ENCODE measurements around the gene AHDC1. TPM values are rescaled to one million over a fixed set of nuclear protein-coding genes. Genes with fewer than 3 reads are reported as not detected.

AHDC1 gene
- total and polyA plus RNA-seq, 9 of the 15 experiments (the other 6 are each of a cell fraction or from before 2014, with no cell fraction given), result 0.21 to 36.4 (median 4.7) TPM

DNA sequence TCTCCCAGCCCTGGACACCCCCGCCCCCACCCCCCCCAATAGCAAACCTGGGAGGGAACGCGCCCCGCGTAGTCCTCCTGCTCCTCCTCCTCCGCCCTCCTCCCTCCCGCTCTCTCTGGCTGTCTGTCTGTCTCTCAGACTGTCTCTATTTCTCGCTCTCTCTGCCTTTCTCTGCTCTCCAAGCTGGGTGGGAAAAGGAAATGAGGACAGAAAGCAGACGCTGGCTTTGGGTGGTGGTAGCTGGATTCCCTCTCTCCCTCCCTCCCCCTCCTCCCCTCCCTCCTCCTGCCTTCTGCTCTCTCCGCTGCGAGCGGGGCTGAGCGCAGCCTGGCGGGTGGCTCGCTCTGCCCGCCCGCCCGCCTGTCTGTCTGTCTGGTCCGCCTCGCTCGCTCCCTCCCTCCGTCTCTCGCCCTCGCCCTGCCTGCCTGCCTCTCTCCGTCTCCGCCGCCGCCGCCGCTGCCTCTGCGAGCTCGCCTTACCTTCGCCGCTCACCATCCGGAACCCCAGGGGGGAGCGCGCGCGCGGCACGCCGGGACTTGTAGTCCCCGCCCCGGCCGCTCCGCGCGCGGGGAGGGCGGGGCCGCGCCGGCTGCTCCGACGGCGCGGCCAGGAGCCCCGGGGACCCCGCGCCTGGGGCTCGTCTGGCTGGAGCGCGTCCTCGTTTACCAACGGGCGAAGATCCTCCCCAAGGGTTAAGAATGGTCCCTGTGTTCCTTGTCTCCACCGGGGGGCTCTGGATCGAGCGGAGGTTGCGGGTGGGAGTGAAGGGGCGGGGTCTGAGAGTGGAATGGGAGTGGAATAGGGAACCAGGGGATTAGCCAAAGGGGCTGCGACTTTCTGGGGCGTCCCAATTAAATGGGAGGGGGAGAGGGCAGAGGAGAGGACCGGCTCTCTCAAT, at the start of gene AHDC1 (continued):
- TF ChIP-seq, protein P1, sequence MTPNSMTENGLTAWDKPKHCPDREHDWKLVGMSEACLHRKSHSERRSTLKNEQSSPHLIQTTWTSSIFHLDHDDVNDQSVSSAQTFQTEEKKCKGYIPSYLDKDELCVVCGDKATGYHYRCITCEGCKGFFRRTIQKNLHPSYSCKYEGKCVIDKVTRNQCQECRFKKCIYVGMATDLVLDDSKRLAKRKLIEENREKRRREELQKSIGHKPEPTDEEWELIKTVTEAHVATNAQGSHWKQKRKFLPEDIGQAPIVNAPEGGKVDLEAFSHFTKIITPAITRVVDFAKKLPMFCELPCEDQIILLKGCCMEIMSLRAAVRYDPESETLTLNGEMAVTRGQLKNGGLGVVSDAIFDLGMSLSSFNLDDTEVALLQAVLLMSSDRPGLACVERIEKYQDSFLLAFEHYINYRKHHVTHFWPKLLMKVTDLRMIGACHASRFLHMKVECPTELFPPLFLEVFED (CRISPR knock-in tag; conservative IDR thresholded peaks at IDR 0.05), result no peak
- TF ChIP-seq ZNF41 (CRISPR knock-in tag; conservative IDR thresholded peaks at IDR 0.05) (no peak), CTCFL (IDR thresholded peaks at IDR 0.05; ENCODE audit: borderline replicate concordance, insufficient read depth, low read depth, low read length, poor library complexity, severe bottlenecking) (peak; percentile 15), NCOR1 (IDR thresholded peaks at IDR 0.05) (no peak), GTF2E2 (tag; IDR thresholded peaks at IDR 0.05) (no peak; the same call in 1 of the 2 replicates), ZNF408 (CRISPR knock-in tag; IDR thresholded peaks at IDR 0.05; ENCODE audit: low read depth) (no peak), CREB1 (IDR thresholded peaks at IDR 0.05) (peak; percentile 35; the same call in 1 of the 2 replicates), CREB1 (CRISPR knock-in tag; IDR thresholded peaks at IDR 0.05) (peak; percentile 59; the same call in 1 of the 2 replicates), RBM25 (IDR thresholded peaks at IDR 0.05; ENCODE audit: low read depth, low read length, severe bottlenecking) (no peak), ZNF280B (CRISPR knock-in tag; IDR thresholded peaks at IDR 0.05) (no peak), TAF7 (tag; IDR thresholded peaks at IDR 0.05) (no peak; the same call in 1 of the 2 replicates), NR2F6 (CRISPR knock-in tag; IDR thresholded peaks at IDR 0.05) (no peak), STAT5B (CRISPR knock-in tag; IDR thresholded peaks at IDR 0.05) (no peak), FOXA3 (CRISPR knock-in tag; conservative IDR thresholded peaks at IDR 0.05 in 1 of 2, IDR thresholded peaks at IDR 0.05 in 1 of 2) (no peak), ZNF444 (CRISPR knock-in tag; IDR thresholded peaks at IDR 0.05) (peak; percentile 13; the same call in 1 of the 2 replicates)
- TF ChIP-seq, protein P2, sequence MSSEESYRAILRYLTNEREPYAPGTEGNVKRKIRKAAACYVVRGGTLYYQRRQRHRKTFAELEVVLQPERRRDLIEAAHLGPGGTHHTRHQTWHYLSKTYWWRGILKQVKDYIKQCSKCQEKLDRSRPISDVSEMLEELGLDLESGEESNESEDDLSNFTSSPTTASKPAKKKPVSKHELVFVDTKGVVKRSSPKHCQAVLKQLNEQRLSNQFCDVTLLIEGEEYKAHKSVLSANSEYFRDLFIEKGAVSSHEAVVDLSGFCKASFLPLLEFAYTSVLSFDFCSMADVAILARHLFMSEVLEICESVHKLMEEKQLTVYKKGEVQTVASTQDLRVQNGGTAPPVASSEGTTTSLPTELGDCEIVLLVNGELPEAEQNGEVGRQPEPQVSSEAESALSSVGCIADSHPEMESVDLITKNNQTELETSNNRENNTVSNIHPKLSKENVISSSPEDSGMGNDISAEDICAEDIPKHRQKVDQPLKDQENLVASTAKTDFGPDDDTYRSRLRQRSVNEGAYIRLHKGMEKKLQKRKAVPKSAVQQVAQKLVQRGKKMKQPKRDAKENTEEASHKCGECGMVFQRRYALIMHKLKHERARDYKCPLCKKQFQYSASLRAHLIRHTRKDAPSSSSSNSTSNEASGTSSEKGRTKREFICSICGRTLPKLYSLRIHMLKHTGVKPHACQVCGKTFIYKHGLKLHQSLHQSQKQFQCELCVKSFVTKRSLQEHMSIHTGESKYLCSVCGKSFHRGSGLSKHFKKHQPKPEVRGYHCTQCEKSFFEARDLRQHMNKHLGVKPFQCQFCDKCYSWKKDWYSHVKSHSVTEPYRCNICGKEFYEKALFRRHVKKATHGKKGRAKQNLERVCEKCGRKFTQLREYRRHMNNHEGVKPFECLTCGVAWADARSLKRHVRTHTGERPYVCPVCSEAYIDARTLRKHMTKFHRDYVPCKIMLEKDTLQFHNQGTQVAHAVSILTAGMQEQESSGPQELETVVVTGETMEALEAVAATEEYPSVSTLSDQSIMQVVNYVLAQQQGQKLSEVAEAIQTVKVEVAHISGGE (CRISPR knock-in tag; IDR thresholded peaks at IDR 0.05), result peak in 1 of 3 experiments; percentile 58; a peak in 2 of 6 replicates

Data from K562 (cell line).